Transverse colon (tissue), 4 donors: ENCODE data around the gene CPZ. TPM values are rescaled to one million over a fixed set of nuclear protein-coding genes. Genes with fewer than 3 reads are reported as not detected.
"Not testable (repeated sequence)": the region's sequence is repeated elsewhere in the genome, so short reads cannot be mapped to it uniquely, and the experiment has no call there.

Source experiments
- DNase-seq: peaks from one replicate; pipeline ENCODE4 v3.0.0-alpha.2; 2019
- H3K27ac ChIP-seq, 4 donors: fragments of 200-600 bp; sonication (generic); 2 replicates each; pipeline ENCODE4 v1.5.1; 2016 to 2018; ENCODE audit warnings: inconsistent platforms in 4 of 4
- H3K27me3 ChIP-seq: fragments of 200-600 bp; sonication (generic); 2 replicates; pipeline ENCODE4 v1.5.1; 2017; ENCODE audit warnings: inconsistent platforms
- H3K36me3 ChIP-seq, 4 donors: fragments of 200-600 bp; sonication (generic); 2 replicates each; pipeline ENCODE4 v1.5.1; 2017 to 2019; ENCODE audit warnings: inconsistent platforms in 4 of 4
- H3K4me1 ChIP-seq, 4 donors: fragments of 200-600 bp; sonication (generic); 2 replicates each; pipeline ENCODE4 v1.5.1; 2017 to 2020; ENCODE audit warnings: inconsistent platforms in 4 of 4
- H3K4me3 ChIP-seq, 4 donors: fragments of 200-600 bp; sonication (generic); 1 replicate in 1 of 4; 2 replicates in 3 of 4; pipeline versions ENCODE4 v1.5.1 to v1.6.1; 2017 to 2019; ENCODE audit warnings: inconsistent platforms in 4 of 4
- H3K9me3 ChIP-seq, 2 donors: fragments of 200-600 bp; sonication (generic); 2 replicates each; pipeline ENCODE4 v1.5.1; 2017 to 2019; ENCODE audit warnings: inconsistent platforms in 2 of 2
- EP300 ChIP-seq: sonication (generic); formaldehyde crosslinking; IDR thresholded peaks from one replicate; pipeline ENCODE4 v1.6.1; 2017; ENCODE audit warnings: antibody characterized with exemption, low read depth
- POLR2A ChIP-seq: fragments of 450-650 bp; IDR thresholded peaks from one replicate; pipeline ENCODE4 v1.6.1; 2016; ENCODE audit warnings: antibody characterized with exemption, mild to moderate bottlenecking, moderate library complexity
- POLR2AphosphoS5 ChIP-seq, 3 donors: sonication (generic); formaldehyde crosslinking; IDR thresholded peaks; one replicate each; pipeline ENCODE4 v1.6.1; 2016; ENCODE audit warnings: antibody characterized with exemption in 3 of 3
- WGBS, 2 donors: methylation state at CpG; one replicate each; pipeline ENCODE4 v1.1.5; 2018; ENCODE audit warnings: low coverage in 1 of 2; 5-methylcytosine and 5-hydroxymethylcytosine counted together
- in situ Hi-C, 4 donors: fragments of 200-750 bp; cut with MboI; loops; one replicate each; pipeline versions ENCODE4 v1.15.0 to v1.15.1; 2017; ENCODE audit warnings: low sequenced_read_pairs in 3 of 4, low pct_ligation_motif_present in 1 of 4, low pct_unique_long_range_greater_than_20kb in 1 of 4
- intact Hi-C: fragments of 100-400 bp; cut with DNase I; formaldehyde crosslinking; loops from one replicate; pipeline ENCODE4 v1.15.1; 2023; ENCODE audit warnings: low total_unique reads
- total RNA-seq, 4 donors: library from RNA; depleted of rRNA; stranded (reverse); fragments of >200 nt; gene quantifications; one replicate each; pipeline ENCODE4 v1.1.0, GENCODE V29; 2016
- TF ChIP-seq, protein P1 (sequence below), 5 experiments: fragments of 200-600 bp in 3 of 5; fragments of 450-650 bp in 2 of 5; sonication (generic) in 3 of 5; IDR thresholded peaks; 1 replicate in 2 of 5; 2 replicates in 3 of 5; pipeline ENCODE4 v1.5.1; 2016 to 2017; ENCODE audit warnings: antibody characterized with exemption in 5 of 5, inconsistent platforms in 3 of 5, mild to moderate bottlenecking in 2 of 5, moderate library complexity in 1 of 5

Gene CPZ
- total RNA-seq, 4 donors from 2014 or later = 0.96 to 2.1 TPM; not detected in 2

DNA sequence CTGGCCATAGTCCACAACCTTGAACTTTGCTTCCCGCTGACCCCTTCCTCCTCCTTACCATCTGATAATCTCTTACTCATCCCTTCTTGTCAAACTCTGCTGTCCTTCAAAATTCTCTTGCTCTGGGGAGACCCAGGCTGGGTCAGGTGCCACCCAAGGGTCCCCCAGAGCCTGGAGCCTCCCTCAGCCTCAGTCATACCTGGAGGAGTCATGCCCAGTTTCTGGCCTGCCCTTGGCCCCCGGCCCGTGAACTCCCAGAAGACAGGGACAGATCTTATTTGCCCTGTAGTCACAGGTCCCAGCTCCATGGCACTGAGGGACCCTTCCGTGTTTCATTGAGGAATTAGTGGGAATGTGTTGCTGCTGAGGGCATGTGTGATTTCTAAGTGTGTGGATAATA is 17.1 kb upstream of the CPZ start:
- in situ Hi-C loops (loop anchor here in 2 of 4 donors (25.0 kb wide), 2 partner anchors 113 to 338 kb away; no protein-coding TSS in a partner anchor), intact Hi-C loops (no loop called here)
- 74% methylated on average over 4 of the region's 4 CpGs; no CpG with 5 or more reads in 1 of the 2 donors for WGBS, 2 donors
- H3K36me3 ChIP-seq = no peaks in the 10 kb centered on the region
- H3K27me3 ChIP-seq = peaks cover 16% of the 10 kb centered on the region
- TF ChIP-seq POLR2AphosphoS5 (IDR thresholded peaks at IDR 0.05) (no peak), EP300 (no peak), POLR2A (no peak)
- TF ChIP-seq, protein P1, sequence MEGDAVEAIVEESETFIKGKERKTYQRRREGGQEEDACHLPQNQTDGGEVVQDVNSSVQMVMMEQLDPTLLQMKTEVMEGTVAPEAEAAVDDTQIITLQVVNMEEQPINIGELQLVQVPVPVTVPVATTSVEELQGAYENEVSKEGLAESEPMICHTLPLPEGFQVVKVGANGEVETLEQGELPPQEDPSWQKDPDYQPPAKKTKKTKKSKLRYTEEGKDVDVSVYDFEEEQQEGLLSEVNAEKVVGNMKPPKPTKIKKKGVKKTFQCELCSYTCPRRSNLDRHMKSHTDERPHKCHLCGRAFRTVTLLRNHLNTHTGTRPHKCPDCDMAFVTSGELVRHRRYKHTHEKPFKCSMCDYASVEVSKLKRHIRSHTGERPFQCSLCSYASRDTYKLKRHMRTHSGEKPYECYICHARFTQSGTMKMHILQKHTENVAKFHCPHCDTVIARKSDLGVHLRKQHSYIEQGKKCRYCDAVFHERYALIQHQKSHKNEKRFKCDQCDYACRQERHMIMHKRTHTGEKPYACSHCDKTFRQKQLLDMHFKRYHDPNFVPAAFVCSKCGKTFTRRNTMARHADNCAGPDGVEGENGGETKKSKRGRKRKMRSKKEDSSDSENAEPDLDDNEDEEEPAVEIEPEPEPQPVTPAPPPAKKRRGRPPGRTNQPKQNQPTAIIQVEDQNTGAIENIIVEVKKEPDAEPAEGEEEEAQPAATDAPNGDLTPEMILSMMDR (IDR thresholded peaks at IDR 0.05) = no peak
- no peaks in the 10 kb centered on the region for H3K4me1 ChIP-seq
- H3K9me3 ChIP-seq = no peaks in the 10 kb centered on the region
- H3K27ac ChIP-seq = no peak overlapping the region
- H3K4me3 ChIP-seq = no peak overlapping the region
- no peak for DNase-seq

DNA sequence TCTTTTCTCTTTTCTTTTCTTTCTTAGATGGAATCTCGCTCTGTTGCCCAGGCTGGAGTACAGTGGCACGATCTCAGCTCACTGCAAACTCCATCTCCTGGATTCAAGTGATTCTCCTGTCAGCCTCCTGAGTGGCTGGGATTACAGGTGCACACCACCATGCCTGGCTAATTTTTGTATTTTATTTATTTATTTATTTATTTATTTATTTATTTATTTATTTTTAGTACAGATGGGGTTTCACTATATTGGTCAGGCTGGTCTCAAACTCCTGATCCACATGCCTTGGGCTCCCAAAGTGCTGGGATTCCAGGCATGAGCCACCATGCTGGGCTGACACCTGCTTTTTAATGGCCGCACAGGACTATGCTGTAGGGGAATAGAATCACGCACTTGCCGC is 16.0 kb upstream of the CPZ start:
- H3K9me3 ChIP-seq, intact Hi-C loops, H3K36me3 ChIP-seq, H3K4me1 ChIP-seq, H3K4me3 ChIP-seq, H3K27ac ChIP-seq, DNase-seq: not testable (repeated sequence)
- 82 to 100% methylated on average over 1 to 5 of the region's 5 CpGs for WGBS, 2 donors
- peaks cover 28% of the 10 kb centered on the region for H3K27me3 ChIP-seq
- in situ Hi-C loops = loop anchor here in 2 of 4 donors (25.0 kb wide), 2 partner anchors 114 to 339 kb away; no protein-coding TSS in a partner anchor

DNA sequence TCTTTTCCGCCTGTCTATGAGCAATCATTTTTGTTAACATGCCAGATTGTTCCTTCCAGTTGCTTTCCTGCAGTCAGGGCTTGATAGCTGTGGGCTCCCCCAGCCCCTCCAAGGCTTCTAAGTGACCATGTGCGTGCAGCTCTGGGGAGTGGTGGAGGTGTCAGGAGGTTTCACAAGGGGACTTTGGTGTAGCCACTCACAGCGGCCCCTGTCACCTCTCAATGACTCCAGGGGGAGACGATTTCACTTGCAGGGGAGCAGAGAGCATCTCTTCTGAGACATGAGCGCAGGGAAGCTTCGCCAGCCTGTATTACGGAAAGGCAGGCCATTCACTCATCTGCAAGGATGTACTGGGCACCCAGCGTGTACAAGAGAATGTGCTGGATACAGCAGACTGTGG is 15.5 kb upstream of the CPZ start:
- 50 to 72% methylated on average over 1 to 8 of the region's 8 CpGs for WGBS, 2 donors
- no peak for DNase-seq

DNA sequence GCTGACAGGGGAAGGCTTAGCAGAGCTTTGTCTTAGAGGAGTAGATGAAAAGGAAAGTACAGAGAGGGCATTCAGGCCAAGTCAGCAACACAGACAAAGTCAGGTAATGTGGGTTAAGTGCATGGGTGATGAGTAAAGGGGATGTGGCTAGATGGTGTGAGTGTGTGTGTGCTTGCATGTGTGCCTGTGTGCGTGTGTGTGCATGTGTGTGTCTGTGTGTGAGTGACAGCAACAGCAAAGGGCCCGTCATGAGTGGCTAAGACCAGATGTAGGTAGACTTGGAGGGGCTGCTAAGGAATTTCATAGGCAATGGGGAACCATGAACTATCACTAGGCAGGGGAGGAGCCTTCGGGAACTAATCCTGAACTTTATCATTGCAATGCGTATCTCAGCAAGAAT is 14.6 kb upstream of the CPZ start:
- intact Hi-C loops (no loop called here), in situ Hi-C loops (loop anchor here in 2 of 4 donors (25.0 kb wide), 2 partner anchors 116 to 341 kb away; no protein-coding TSS in a partner anchor)
- Histone ChIP-seq H3K4me1 (peaks cover 0 to 3% (median 0%) of the 10 kb centered on the region in 4 donors), H3K9me3 (no peaks in the 10 kb centered on the region), H3K36me3 (no peaks in the 10 kb centered on the region), H3K4me3 (no peak overlapping the region), H3K27me3 (peaks cover 38% of the 10 kb centered on the region), H3K27ac (no peak overlapping the region)
- DNase-seq = no peak
- WGBS, 2 donors = 63 to 69% methylated on average over 3 to 4 of the region's 4 CpGs
- no peak for TF ChIP-seq POLR2A
- TF ChIP-seq POLR2AphosphoS5 (IDR thresholded peaks at IDR 0.05) = no peak
- TF ChIP-seq EP300 = no peak
- TF ChIP-seq, protein P1 (IDR thresholded peaks at IDR 0.05) = no peak

More for the DNA sequence above, 15.5 kb upstream of the CPZ start:
- TF ChIP-seq POLR2A (no peak), POLR2AphosphoS5 (IDR thresholded peaks at IDR 0.05) (no peak), EP300 (no peak)
- TF ChIP-seq, protein P1 (IDR thresholded peaks at IDR 0.05) = no peak
- peaks cover 32% of the 10 kb centered on the region for H3K27me3 ChIP-seq
- H3K36me3 ChIP-seq = no peaks in the 10 kb centered on the region
- H3K27ac ChIP-seq = no peak overlapping the region
- H3K4me3 ChIP-seq = no peak overlapping the region
- in situ Hi-C loops = loop anchor here in 2 of 4 donors (25.0 kb wide), 2 partner anchors 115 to 340 kb away; no protein-coding TSS in a partner anchor
- intact Hi-C loops = no loop called here
- H3K9me3 ChIP-seq = no peaks in the 10 kb centered on the region
- peaks cover 0 to 3% (median 0%) of the 10 kb centered on the region in 4 donors for H3K4me1 ChIP-seq

DNA sequence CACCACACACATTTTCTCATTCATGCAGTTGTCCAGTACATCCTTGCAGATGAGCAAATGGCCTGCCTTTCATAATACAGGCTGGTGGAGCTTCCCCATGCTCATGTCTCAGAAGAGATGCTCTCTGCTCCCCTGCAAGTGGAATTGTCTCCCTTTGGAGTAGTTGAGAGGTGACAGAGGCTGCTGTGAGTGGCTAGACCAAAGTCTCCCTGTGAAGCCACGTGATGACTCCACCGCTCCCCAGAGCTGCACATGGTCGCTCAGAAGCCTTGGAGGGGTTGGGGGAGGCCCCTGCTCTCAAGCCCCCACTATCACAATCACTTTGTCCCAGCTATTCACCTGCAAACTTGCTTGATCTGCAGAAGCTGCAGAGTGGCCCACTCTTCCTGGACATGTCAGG is 13.8 kb upstream of the CPZ start:
- no peak for DNase-seq
- H3K36me3 ChIP-seq = no peaks in the 10 kb centered on the region
- H3K27ac ChIP-seq = no peak overlapping the region
- in situ Hi-C loops (loop anchor here in 2 of 4 donors (25.0 kb wide), 2 partner anchors 116 to 341 kb away; no protein-coding TSS in a partner anchor), intact Hi-C loops (no loop called here)
- WGBS, 2 donors = 87% methylated on average over 3 of the region's 3 CpGs; no CpG with 5 or more reads in 1 of the 2 donors
- H3K27me3 ChIP-seq = peaks cover 38% of the 10 kb centered on the region
- H3K9me3 ChIP-seq = no peaks in the 10 kb centered on the region
- H3K4me1 ChIP-seq = peaks cover 0 to 3% (median 0%) of the 10 kb centered on the region in 4 donors
- no peak overlapping the region for H3K4me3 ChIP-seq
- TF ChIP-seq POLR2A = no peak
- TF ChIP-seq, protein P1 (IDR thresholded peaks at IDR 0.05) = no peak
- no peak for TF ChIP-seq POLR2AphosphoS5 (IDR thresholded peaks at IDR 0.05)
- TF ChIP-seq EP300 = no peak
